Subcutaneous adipose tissue (tissue), 4 donors: ENCODE data around the gene CPSF4L. TPM values are rescaled to one million over a fixed set of nuclear protein-coding genes. Genes with fewer than 3 reads are reported as not detected.

Source experiments
- total RNA-seq, 4 donors: library from RNA; depleted of rRNA; stranded (reverse); fragments of >200 nt; gene quantifications; one replicate each; pipeline ENCODE4 v1.1.0, GENCODE V29; 2016
- TF ChIP-seq, protein P1 (sequence below): fragments of 450-650 bp; IDR thresholded peaks from one replicate; pipeline ENCODE4 v1.5.1; 2016; ENCODE audit warnings: low read depth, mild to moderate bottlenecking, control low read depth, antibody characterized with exemption, moderate library complexity

Gene CPSF4L
- total RNA-seq, 4 donors from 2014 or later, result not detected

DNA sequence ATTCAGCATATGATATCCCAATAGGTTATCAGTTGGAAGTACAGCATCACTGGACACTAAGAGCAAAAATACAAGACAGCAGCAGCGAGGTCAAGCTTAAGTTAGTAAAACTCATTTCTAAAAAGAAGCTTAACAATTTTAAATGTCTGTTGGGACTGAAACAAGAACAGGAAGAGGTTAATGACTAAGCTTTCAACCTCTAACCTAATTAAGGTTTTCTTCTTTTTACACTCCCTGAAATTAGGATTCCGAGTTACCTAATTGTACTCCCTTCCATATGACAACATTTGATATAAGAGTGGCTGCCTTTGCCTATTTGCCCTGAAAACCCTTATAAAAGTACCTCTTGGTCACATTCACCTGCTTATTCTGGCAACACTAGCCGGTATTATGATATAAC lies 34.3 kb downstream of the CPSF4L start:
- TF ChIP-seq, protein P1, sequence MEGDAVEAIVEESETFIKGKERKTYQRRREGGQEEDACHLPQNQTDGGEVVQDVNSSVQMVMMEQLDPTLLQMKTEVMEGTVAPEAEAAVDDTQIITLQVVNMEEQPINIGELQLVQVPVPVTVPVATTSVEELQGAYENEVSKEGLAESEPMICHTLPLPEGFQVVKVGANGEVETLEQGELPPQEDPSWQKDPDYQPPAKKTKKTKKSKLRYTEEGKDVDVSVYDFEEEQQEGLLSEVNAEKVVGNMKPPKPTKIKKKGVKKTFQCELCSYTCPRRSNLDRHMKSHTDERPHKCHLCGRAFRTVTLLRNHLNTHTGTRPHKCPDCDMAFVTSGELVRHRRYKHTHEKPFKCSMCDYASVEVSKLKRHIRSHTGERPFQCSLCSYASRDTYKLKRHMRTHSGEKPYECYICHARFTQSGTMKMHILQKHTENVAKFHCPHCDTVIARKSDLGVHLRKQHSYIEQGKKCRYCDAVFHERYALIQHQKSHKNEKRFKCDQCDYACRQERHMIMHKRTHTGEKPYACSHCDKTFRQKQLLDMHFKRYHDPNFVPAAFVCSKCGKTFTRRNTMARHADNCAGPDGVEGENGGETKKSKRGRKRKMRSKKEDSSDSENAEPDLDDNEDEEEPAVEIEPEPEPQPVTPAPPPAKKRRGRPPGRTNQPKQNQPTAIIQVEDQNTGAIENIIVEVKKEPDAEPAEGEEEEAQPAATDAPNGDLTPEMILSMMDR, result no peak

DNA sequence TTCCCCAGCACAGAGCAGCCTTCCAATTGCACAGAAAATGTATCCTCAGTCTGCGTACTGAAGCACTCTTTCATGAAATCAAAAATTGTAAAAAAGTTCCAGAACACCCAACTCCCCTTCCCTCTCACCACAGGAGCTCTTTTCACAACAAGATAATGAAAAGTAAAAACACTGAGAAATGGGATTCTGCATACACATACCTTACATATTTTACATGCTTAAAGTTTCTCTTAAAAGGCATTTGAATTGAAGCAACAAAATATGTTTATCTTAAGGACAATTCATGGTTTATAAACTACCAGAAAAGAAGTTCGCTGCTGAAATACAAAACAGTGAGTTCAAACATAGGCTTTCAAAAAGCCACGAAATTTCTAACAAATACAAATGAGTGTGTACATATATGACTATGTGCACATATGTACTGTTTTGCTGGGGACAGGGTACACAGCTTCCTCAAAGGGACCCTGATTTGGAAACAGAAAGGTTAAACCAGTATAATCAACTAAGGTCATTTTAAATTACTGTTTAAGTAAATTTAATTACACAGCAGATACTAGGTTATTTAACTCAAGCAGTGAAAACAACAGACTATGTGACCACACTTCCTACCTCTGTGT lies 35.0 kb downstream of the CPSF4L start:
- TF ChIP-seq, protein P1, result no peak

GRCh38 chr17:73224663-73225305 lies 36.9 kb downstream of the CPSF4L start:
- TF ChIP-seq, protein P1, result no peak

- TF ChIP-seq, protein P1, result no peak
Observed at GRCh38 chr17:73224237-73224636, 37.4 kb downstream of the CPSF4L start.

- TF ChIP-seq, protein P1, result no peak
Observed at GRCh38 chr17:73223626-73224230, 38.0 kb downstream of the CPSF4L start.

GRCh38 chr17:73215447-73215846 lies 46.2 kb downstream of the CPSF4L start:
- TF ChIP-seq, protein P1, result no peak

DNA sequence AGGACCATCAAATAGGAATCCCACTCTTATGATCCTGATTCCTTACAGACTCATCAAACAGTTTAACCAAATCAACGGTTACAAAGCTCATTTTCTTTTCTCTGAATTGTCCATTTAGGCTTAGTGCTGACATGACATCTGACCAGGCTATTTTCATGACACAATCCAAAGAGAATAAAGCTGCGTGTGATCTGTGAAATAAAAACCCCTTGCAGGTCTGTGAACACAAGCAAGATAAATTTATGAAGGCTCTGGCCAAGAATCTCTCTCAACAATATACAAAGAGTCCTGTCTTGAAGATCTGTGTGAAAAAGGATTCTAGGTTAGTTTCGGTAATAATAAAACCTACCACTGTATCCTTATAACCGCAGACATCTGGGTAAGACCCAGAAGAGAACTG lies 46.8 kb downstream of the CPSF4L start:
- TF ChIP-seq, protein P1, result no peak
